ENCODE data around the gene CST8. TPM values are rescaled to one million over a fixed set of nuclear protein-coding genes. Genes with fewer than 3 reads are reported as not detected.

The CST8 gene
- total RNA-seq, 1 experiment from 2014 or later, result not detected

DNA sequence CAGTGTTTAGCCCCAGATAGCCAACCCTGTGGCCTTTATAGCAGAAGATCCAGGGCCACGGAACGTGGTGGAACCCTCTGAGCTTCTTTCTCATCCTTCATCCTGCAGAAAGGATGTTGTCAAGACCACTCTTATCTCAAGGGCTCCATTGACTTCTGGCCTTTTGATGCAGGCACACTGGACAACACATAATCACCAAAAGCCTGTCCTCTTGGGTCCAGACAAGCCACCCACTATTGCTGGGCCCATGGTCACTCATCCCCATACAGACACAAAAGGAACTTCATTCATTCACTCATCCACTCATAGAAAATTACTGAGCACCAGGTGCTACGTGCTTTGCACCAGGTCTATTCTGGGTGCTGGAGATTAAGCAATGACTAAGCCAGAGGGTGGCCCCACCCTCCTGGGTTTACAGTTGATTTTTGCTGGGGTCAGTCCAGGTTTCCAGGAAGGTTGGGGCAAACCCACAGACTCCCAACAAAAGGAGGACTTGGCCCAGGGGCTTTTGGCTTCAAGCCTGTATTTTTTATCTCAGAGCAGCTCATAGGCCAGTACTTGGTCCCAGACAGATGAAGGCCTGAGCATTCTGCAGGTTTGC lies 2.4 kb downstream of the CST8 start:
- H3K36me3 ChIP-seq (ENCODE audit: control insufficient read depth, insufficient read depth, low read length), result no peaks in the 10 kb centered on the region
- no peak overlapping the region for H3K4me3 ChIP-seq (ENCODE audit: low read depth in 2 of 2, low read length in 2 of 2)
- ATAC-seq (no peak), DNase-seq (ENCODE audit: low read depth, low spot score) (no peak)
- in situ Hi-C loops (cut with HindIII; ENCODE audit: low pct_unique_long_range_greater_than_20kb, low sequenced_read_pairs) (no loop called here), intact Hi-C loops (cut with micrococcal nuclease; ENCODE audit: unreplicated experiment) (no loop called here)
- no peaks in the 10 kb centered on the region for H3K9me3 ChIP-seq (ENCODE audit: control insufficient read depth, insufficient read depth, low read depth, low read length)
- H3K27ac ChIP-seq (ENCODE audit: low read length), result no peak overlapping the region
- TF ChIP-seq TCF7L2 (IDR thresholded peaks at IDR 0.05; ENCODE audit: low read depth, low read length), result no peak
- TF ChIP-seq, protein P1, sequence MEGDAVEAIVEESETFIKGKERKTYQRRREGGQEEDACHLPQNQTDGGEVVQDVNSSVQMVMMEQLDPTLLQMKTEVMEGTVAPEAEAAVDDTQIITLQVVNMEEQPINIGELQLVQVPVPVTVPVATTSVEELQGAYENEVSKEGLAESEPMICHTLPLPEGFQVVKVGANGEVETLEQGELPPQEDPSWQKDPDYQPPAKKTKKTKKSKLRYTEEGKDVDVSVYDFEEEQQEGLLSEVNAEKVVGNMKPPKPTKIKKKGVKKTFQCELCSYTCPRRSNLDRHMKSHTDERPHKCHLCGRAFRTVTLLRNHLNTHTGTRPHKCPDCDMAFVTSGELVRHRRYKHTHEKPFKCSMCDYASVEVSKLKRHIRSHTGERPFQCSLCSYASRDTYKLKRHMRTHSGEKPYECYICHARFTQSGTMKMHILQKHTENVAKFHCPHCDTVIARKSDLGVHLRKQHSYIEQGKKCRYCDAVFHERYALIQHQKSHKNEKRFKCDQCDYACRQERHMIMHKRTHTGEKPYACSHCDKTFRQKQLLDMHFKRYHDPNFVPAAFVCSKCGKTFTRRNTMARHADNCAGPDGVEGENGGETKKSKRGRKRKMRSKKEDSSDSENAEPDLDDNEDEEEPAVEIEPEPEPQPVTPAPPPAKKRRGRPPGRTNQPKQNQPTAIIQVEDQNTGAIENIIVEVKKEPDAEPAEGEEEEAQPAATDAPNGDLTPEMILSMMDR (IDR thresholded peaks at IDR 0.05), result no peak
- TF ChIP-seq POLR2AphosphoS5 (IDR thresholded peaks at IDR 0.05; ENCODE audit: low read depth, low read length), result no peak
- no peak for TF ChIP-seq SIN3A (IDR thresholded peaks at IDR 0.05; ENCODE audit: borderline replicate concordance, insufficient read depth, low read depth, low read length)
- TF ChIP-seq, protein P2, sequence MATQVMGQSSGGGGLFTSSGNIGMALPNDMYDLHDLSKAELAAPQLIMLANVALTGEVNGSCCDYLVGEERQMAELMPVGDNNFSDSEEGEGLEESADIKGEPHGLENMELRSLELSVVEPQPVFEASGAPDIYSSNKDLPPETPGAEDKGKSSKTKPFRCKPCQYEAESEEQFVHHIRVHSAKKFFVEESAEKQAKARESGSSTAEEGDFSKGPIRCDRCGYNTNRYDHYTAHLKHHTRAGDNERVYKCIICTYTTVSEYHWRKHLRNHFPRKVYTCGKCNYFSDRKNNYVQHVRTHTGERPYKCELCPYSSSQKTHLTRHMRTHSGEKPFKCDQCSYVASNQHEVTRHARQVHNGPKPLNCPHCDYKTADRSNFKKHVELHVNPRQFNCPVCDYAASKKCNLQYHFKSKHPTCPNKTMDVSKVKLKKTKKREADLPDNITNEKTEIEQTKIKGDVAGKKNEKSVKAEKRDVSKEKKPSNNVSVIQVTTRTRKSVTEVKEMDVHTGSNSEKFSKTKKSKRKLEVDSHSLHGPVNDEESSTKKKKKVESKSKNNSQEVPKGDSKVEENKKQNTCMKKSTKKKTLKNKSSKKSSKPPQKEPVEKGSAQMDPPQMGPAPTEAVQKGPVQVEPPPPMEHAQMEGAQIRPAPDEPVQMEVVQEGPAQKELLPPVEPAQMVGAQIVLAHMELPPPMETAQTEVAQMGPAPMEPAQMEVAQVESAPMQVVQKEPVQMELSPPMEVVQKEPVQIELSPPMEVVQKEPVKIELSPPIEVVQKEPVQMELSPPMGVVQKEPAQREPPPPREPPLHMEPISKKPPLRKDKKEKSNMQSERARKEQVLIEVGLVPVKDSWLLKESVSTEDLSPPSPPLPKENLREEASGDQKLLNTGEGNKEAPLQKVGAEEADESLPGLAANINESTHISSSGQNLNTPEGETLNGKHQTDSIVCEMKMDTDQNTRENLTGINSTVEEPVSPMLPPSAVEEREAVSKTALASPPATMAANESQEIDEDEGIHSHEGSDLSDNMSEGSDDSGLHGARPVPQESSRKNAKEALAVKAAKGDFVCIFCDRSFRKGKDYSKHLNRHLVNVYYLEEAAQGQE (IDR thresholded peaks at IDR 0.05; ENCODE audit: insufficient read depth in 1 of 2, low read depth in 2 of 2, low read length in 1 of 2), result no peak
- H3K27me3 ChIP-seq (ENCODE audit: control insufficient read depth, insufficient read depth, low read length), result no peaks in the 10 kb centered on the region
- no TSS peak for BruUV-seq (replicated peaks)
- CTCF ChIA-PET, result no interaction called here
- no peaks in the 10 kb centered on the region for H3K4me1 ChIP-seq (ENCODE audit: control insufficient read depth, insufficient read depth, low read length)
- POLR2A ChIA-PET, result interaction anchor here (0.6 kb wide), 1 partner anchor 112 kb away, joined by 4 read pairs; the partner anchor contains the start of gene CST9

DNA sequence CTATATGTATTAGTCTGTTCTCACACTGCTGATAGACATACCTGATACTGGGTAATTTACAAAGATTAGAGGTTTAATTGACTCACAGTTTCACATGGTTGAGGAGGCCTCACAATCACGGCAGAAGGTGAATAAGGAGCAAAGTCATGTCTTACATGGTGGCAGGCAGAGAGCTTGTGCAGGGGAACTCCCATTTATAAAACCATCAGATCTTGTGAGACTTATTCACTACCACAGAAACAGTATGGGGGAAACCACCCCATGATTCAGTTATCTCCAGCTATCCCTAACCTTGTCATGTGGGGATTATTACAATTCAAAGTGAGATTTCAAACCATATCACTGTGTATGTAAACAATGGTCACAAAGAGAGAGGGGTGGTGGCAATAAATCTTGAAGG lies 6.6 kb downstream of the CST8 start:
- H3K4me3 ChIP-seq (ENCODE audit: low read depth in 2 of 2, low read length in 2 of 2), result no peak overlapping the region
- peaks cover 3% of the 10 kb centered on the region for H3K27me3 ChIP-seq (ENCODE audit: control insufficient read depth, insufficient read depth, low read length)
- H3K4me1 ChIP-seq (ENCODE audit: control insufficient read depth, insufficient read depth, low read length), result no peaks in the 10 kb centered on the region
- no peak for DNase-seq (ENCODE audit: low read depth, low spot score)
- TF ChIP-seq, protein P2 (IDR thresholded peaks at IDR 0.05; ENCODE audit: insufficient read depth in 1 of 2, low read depth in 2 of 2, low read length in 1 of 2), result no peak
- no peak for TF ChIP-seq POLR2AphosphoS5 (IDR thresholded peaks at IDR 0.05; ENCODE audit: low read depth, low read length)
- TF ChIP-seq SIN3A (IDR thresholded peaks at IDR 0.05; ENCODE audit: borderline replicate concordance, insufficient read depth, low read depth, low read length), result no peak
- TF ChIP-seq, protein P1 (IDR thresholded peaks at IDR 0.05), result no peak
- no peak for TF ChIP-seq TCF7L2 (IDR thresholded peaks at IDR 0.05; ENCODE audit: low read depth, low read length)
- CTCF ChIA-PET, result no interaction called here
- in situ Hi-C loops (cut with HindIII; ENCODE audit: low pct_unique_long_range_greater_than_20kb, low sequenced_read_pairs), result no loop called here
- intact Hi-C loops (cut with micrococcal nuclease; ENCODE audit: unreplicated experiment), result no loop called here
- H3K9me3 ChIP-seq (ENCODE audit: control insufficient read depth, insufficient read depth, low read depth, low read length), result no peaks in the 10 kb centered on the region
- H3K27ac ChIP-seq (ENCODE audit: low read length), result no peak overlapping the region
- ATAC-seq, result no peak
- no peaks in the 10 kb centered on the region for H3K36me3 ChIP-seq (ENCODE audit: control insufficient read depth, insufficient read depth, low read length)
- POLR2A ChIA-PET, result no interaction called here
- BruUV-seq (replicated peaks), result no TSS peak

All from Panc1 (cell line).